AG08395 (cell line): ENCODE results near the gene FGF1.

Experiments
- DNase-seq: peaks from one replicate; pipeline ENCODE4 v3.0.0; 2012; ENCODE audit warnings: mixed read lengths, low spot score

The FGF1 gene

DNA sequence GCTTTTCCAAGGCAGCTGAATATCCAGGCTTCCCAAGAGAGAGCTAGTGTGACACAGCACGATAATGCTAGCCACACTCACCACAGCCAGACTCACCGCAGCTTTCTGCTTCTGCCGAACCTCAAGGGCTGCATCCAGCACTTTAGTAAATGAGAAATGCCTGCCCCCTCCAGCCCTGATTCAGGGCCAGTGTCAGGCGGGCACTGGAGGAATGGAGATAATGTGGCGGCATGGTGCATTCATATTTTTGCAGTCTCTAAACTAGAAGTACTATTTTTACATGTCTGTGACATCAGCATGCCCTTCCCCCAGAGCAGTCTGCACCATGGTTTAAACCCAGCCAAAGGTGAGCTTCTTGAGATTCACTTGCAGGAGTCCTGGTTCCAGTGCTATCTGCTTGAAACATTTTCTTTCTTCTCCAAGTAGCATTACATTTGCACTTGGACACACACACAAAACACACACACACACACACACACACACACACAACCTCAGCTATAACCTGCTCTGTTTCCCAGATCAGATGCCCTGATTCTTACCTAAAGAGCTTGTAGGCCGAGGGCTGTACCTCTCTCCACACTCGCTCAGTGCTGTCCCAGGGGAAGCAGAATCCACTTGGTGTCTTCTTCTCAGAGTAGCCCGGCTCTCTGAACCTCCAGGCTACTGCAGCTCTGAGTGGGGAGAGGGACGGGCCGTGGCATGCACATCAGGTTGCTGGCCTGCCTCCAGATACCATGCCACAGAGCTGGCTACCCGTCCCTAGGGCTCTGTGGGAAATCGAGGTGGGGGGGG, at the start of gene FGF1:
FGF1 (minus strand) TSS at position 673 of the 792 bp plus-strand sequence. CDS start 71,963 bp downstream, outside the sequence.
- DNase-seq, result peak; percentile 58

- no peak for DNase-seq
Measured at GRCh38 chr5:142727735-142728047, 41.8 kb upstream of the FGF1 start.

DNA sequence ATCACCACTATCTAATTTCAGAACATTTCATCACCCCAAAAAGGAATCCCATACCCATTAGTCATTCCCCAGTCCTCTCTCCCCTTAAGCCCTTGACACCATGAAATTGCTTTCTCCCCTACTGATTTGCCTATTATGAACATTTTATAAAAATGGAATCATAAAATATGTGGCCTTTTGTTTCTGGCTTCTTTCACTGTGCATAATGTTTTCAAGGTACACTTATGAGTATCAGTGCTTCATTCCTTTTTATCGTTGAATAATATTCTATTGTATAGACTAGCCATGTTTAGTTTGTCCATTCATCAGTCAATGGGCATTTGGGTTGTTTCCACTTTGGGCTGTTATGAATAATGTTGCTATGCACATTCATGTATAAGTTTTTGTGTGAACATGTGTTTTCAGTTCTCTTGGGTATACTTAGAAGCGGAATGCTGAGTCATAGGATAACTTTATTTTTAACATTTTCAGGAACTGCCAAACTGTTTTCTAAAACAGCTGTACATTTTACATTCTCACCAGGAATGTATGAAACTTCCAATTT, 40.4 kb upstream of the FGF1 start:
- peak; percentile 61 for DNase-seq

GRCh38 chr5:142725231-142726187, 39.6 kb upstream of the FGF1 start:
- no peak for DNase-seq

GRCh38 chr5:142724821-142725220, 38.9 kb upstream of the FGF1 start:
- DNase-seq, result no peak

- no peak for DNase-seq
Measured at GRCh38 chr5:142722896-142723295, 37.0 kb upstream of the FGF1 start.

DNA sequence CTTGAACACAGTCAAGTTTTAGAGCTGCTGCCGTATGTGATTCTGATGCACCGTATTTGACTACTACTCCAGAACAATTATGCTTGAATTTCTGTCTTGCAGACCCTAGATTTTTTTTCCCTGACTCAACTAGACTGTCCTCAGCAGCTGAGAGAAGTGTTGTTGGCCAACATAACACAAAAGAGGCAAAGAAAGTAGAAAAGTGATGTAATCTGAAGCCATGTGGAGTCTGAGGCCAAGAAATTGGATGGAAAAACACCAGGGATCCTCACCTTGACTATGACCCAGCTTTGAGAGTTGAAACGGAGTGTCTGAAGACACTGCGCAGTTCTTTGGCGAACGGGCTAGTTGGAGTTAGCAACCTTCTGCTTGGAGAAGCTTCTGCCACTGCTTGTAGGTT, 36.3 kb upstream of the FGF1 start:
- no peak for DNase-seq

- DNase-seq, result no peak
Measured at GRCh38 chr5:142720641-142721271, 34.9 kb upstream of the FGF1 start.

DNA sequence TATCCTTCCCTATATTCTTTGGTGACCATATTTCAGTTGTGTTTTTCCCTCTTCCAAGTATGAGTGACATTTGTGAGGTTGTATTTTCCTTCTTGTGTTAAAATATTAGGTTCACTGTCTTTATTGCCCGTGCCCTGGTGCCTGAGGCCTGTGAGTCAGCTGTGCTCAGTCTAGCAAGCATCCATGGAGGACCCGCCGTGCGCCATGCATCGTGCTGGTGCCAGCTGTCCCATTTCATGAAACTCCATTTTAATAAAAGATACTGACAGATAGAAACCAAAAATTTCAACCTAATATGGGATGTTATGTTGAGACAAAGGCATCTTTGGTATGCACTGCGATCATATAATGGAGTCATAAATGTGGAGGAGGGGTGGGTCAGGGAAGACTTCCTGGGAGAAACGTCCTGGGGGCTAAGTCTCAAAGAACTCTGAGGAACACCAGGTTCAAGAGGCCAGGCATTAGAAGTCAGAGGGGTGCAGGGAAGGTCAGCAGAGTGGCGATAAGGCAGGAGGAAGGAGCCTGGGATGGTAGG, 34.0 kb upstream of the FGF1 start:
- DNase-seq, result no peak

- peak; percentile 67 for DNase-seq
Measured at GRCh38 chr5:142717582-142718215, 31.8 kb upstream of the FGF1 start.

- DNase-seq, result peak; percentile 29
Measured at GRCh38 chr5:142716963-142717362, 31.1 kb upstream of the FGF1 start.

- DNase-seq, result no peak
Measured at GRCh38 chr5:142715291-142715690, 29.4 kb upstream of the FGF1 start.

DNA sequence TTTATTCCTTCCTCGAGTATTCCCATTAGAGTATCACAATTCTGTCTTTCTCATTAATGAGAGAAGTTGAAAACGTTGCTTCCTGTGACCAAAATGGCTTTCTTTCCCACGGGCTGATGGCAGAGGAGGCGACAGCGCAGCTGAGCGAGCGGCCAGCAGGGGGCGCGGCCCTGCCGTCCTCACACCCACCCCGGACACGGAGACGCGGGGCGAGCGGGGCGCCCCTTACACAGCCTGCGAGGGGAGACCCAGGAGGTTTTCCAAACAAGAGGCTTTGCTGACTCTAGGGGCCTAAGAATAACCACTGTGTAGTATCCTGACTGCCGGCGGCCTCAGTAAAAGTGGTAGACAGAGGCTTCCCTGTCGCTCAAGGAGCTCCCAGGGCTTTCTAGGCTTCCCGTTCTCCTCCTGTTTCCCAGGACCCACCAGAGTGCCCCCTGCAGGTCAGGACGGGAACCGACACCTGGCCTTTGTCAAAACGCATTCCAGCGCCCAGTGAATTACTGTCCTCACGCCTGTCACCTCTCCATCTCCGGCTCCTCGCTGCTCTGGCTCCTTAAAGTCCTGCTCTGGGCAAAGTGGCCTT, 27.3 kb upstream of the FGF1 start:
- peak; percentile 86 for DNase-seq

DNA sequence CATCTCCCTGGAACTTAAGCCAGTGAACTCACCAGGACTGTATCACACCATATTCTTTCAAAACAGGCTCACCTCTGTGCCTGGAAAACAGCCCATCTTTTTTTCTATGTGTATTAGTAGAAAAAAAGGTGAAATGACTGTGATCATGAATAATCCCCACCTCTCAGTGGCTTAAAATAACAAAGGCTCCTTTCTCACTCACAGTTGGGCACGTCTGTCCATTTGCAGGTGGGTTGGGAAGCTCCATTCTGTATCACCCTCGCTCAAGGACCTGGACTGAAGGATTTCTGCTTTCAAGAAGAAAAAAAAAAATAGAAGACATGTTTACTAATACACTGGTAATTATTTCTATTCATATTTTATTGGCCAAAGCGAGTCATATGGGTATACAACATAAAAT, 17.3 kb upstream of the FGF1 start:
- DNase-seq, result no peak

DNA sequence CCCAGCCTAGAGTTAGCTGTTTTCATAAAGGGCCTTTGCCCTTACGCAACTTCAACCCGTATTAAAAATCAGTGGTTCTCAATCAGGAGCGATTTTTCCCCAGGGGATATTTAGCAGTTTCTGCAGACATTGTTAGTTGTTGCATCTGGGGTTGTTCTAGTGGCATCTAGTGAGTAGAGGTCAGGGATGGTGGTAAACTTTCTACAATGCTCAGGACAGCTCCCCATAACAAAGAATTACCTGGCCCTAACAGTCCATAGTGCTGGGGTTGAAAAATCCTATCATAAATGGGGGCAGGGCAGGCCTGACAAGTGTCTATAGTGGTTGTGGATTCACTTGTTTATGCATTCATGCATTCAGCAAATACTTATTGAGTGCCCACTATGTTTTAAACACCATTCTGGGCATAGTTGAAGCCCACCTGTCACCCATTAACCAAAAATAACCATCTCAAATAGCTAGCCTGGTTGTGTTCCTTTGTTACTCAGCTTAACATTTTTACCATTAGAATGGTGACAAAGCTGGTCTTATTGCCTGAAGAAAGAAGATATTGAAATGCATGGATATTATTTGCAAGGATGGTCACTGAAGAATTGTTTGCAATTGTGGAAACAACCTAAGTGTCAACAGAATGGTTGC, 15.9 kb upstream of the FGF1 start:
- no peak for DNase-seq

DNA sequence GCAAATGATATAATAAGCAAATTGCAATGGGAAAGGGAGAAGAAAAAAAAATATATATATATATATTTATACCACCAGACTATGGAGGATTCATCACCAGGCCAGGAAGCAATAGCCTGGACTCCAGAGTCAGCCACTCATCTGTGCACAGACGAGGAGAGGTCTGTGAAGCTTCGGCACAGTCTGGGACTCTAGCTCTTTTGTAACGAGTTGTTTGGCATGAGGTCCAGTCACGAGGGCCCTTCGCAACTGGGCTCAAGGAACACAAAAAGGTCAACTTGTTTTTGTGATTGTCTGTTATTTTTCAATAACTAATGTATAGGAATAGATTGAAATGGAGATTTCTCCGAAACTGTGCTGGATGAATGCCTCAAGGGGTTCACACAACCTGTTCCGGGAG, 14.7 kb upstream of the FGF1 start:
- DNase-seq, result no peak

DNA sequence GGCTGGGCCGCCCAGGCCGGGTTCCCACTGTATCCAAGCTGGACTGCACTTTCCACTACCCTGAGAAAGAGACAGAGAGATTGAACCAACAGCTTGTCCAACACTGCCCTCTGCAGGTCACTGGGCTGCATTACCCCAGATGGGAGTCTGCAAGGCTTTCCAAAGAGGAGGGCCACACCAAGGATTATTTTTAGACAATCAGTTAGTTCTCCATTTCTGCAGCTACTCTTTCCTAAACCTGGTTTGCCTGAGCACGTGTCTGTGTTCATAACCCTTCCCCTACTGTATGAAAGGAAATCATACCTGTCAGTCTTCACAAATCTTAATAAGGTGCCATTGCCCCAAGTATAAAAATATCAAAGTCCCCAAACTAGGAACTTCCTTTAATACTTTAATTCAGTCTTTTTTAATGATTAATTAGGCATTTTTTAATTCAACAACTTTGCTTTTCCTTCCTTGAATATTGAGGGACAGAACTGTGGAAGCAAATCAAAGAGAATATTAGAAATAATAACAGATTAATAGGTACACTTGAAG, 13.4 kb upstream of the FGF1 start:
- peak; percentile 86 for DNase-seq

DNA sequence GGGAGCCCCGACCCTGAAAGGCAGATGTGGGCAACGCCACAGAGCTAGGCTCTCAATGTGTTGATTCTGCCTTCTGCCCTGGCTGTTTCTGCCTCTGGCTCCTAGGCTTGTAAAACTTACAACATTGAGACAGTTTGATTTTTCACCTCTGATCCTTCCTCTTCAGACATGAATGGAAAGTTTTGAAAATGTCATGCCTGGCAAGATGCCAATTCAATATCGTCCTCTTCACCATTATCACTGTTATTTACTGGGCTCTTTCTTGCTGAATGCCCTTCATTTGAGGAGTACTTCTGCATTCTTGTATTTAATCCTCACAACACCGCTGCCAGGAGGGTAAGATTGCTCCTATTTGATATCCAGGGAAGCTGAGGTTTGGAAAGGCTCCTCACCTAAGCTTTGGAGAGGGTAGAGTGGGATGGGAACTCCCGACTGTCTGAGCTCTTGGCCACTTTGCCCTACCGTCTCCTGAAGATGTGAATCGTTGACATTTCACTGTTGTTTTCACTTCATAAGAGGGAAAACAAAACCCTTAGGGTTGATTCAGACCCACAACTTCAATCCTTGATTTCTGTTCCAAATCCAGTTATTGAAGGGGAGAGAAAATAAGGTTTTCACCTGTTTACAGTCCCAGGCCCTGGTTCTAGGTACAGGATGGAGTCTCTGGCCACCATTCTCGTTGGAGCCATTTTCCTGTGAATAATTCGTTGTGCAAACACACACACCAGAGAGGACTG, 12.7 kb upstream of the FGF1 start:
- no peak for DNase-seq

DNA sequence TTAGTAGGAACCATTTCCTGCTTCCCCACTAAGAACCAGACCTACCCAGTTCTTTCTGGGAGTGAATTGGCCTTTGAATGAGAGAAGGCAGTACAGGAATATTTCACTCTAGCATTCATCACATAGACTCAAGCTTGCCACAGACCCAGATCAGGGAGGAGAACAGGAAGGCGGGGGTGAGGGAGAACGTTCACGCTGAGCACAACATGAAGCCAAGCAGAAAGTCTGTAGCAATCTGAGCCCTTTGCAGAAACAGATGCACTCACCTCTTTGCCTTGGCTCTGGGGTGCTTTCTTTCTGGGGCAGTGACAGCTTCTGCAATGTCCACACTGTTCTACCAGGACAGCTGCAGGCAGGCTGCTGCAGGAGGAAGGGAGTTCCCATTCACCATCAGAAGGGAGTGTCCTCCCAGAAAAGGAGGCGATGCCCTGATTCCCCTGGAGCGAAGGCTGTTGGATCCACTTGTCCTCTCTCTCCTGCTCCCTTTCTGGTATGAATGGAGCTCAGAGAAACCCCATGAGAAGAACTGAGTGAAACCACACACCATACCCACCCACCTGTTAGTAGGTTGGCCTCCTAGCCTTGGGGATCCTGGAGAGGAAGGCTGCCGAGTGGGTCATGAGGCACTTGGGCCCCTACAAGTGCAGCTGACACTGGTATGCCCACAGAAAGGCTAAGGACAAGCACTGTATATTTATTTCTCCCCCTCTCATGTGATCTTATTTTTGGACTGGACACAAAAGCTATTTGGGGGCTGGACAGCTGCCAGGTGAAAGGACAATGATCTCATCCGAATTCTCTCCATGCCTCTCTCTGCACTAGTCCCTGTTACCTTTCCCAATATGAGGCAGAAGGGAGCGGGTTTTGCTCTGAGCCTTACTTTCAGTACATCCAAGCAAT, 11.7 kb upstream of the FGF1 start:
- peak; percentile 33 for DNase-seq
